ENCODE data around the gene RALGDS.

DNA sequence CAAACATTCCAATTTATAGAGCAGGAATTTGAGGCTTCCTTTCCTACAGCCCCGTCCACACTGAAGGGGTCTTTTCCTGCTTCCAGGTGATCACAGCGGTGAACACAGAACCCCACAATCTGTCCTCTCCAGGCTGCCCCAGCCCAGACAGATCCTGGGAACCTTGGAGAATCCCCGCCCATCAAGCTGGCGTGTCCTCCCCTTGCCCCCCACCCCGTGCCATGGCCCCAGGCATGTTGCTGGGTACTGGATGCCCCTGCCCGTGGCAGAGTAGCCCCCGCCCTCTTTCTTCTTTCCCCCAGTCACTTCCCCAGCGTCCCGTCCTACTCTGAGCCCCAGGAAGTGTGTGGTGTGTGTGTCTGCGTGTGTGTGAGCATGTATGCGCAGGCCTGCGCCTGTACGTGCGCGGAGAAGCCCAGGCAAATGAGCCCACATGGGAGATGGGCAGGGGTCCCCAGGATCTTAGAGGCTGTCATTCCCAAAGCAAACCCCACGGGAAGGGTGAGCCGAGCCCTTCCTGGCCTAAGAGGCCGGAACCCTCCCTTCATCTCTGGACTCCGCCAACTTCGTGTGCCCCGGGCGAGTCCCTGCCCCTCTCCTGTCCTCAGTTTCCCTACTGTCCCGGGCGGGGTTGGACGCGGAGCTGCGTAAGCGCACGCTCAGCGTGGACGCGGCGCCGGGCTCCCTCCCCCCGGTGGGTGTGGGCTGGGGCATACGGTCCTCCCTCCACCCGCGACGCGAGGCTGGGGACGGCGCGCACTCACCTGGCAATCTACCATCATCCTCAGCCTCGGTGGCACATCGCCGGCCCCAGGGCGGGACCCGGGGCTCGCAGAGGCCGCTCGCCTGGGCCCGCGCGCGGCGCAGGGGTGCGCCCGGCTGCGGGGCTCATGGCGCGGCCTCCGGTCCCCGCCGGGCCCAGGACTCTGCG, 27.4 kb upstream of the RALGDS start:
- TF ChIP-seq FOXM1 (IDR thresholded peaks at IDR 0.05; ENCODE audit: borderline replicate concordance, low read depth): no peak
- no peak for TF ChIP-seq EP300 (IDR thresholded peaks at IDR 0.05; ENCODE audit: borderline replicate concordance)
